Medulla oblongata (tissue), 1 donor: ENCODE measurements around the gene MYD88.
"Not testable (repeated sequence)": the region's sequence is repeated elsewhere in the genome, so short reads cannot be mapped to it uniquely, and the experiment has no call there.

Experiments used
- DNase-seq: peaks from one replicate; pipeline ENCODE4 v3.0.0-alpha.2; 2015; ENCODE audit errors: extremely low spot score

MYD88 gene

DNA sequence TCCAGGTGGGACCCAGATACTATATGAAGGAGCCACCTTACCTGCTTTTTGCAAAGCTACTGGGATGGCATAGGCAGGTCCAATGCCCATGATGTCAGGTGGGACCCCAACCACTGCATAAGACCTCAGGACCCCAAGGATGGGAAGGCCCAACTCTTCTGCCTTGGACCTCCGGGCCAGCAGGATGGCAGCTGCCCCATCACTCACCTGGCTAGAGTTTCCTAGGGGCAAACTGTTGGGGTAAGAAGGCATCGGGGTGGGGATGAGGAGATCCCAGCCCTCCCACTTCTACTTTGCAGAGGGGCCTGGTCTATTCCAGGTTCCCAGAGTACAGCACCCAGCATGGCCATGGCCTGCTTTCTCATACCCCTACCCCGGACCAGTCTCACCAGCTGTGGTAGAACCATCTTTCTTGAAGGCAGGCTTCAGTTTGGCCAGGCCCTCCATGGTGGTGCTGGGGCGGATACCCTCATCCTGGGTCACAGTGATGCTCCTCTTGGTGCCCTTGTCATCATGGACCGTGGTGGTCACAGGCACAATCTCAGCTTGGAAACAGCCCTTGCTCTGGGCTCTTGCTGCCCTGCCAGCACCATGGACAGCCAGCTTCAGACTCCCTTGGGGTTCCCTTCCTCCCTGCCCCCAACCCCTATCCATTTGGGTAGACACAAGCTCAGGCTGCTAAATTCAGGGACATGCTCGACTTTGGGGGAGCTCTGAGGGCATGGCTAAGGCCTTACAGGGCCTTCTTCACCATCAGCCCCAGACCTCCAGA lies 12.2 kb upstream of the MYD88 start:
- no peak for DNase-seq

DNA sequence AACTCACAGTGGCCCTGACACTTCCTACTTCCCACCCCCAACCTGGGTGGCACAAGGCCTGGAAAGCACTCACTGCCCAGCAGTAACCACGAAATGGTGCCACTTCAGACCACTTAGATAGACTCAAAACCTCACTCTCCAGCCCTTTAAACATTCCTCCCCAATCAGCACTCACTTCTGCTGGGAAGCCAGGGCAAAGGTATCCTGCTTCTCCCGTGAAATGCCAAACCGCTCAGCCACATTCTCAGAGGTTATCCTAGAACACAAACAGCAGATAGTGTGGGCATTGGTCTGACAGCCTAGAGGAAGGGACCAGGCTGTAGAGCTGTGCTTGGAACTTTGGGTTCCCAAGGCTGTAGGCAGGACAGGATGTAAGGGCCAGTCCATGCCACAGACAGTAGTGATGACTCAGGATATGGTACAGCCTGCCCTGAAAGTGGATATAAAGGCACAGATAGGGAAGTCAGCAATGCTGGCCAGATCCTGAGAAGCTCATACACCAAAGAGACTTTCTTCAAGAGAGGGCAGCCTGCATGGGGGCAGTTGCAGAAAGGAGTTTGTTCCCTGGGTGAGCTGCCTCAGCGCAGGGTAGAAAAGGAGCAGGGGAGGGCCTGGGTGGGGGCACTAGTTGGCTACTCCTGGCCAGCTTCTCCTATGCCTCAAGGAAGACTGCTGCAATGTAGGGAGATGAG lies 10.7 kb upstream of the MYD88 start:
- no peak for DNase-seq

DNA sequence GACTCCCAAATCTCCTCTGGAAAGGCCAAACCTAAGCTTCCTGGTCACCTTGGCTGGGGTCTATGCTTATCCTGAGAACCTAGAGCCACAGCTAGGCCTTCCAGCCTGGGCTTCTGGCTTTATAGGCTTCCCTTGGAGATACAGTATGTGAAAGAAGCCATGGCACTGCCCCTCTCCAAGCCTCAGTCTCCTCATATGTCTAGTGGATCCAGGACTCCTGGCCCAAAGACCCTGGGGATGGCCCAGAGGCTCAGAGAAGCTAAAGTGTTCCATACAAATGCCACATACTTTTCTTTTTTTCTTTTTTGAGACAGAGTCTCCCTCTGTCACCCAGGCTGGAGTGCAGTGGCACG lies 10.2 kb upstream of the MYD88 start:
- DNase-seq: no peak

DNA sequence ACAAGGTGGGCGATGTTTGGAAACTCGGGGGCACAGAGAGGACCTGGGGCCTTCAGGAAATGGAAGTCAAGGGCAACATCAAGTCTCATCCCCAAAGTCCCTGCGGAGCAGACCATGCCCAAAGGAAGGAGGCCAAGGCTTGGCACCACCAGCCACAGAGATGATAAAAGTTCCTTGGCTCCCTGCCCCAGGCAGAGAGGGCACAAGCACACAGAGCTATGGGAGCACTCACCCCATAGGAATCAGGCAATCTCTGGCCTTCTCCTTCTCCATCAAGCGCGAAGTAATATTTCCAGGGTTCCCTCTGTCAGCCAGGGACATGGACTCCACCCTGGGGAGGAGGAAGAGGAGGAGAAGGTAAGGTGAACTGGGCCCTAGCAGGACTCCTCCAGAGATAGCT lies 9.4 kb upstream of the MYD88 start:
- DNase-seq: no peak

DNA sequence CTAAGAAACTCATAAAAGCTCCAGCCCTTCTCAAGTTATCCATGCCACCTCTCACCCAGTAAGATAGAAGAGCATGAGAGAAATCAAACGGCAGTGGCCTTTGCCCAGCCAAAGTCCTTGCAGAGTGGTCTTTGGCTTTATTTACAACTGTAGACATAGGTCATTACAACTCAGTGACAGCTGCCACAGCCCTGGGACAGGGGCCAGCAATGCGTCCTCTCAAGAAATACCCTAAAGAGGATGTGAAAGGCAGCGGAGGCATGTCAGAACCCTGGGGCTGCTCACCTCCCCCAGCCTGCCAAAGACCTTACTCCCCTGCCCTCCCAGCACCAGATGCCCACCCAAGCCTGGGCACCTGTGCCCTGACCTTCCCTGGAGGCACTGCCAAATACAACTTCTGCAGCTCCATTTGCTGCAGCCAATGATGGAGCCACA lies 7.8 kb upstream of the MYD88 start:
- DNase-seq: no peak

DNA sequence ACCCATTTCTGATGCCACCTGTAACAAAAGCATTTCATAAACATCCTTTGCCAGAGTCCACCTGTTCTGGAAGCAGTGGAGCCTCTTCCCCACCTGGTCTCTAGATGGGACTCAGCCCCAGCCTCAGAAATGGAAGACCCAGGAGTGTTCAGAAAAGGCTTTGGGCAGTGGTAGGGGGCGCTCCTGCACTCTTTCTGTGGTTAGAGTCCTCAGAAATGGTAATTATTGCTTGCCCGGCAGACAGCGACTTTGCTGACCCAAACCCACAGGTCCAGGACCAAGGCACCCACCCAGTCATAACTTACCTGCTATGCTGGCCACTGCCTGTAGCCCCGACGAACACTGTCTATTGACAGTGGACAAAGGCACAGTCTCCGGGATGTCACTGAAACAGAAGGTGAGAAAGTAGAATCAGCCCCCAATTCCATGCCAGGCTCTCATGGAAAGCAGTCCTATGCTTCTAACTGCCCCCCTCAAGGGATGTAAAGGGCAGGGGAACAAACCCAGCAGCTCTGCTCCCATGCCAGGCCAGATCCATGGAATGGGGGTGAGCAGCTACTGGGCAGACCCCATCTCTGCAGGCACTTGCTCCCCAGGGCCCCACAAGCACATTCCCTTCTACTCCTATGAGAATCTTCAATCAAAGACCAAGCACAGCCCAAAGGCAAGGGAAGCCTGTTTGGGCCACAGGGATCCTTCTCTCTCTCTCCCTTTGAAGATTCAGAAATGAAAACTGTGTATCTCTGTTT lies 6.7 kb upstream of the MYD88 start:
- no peak for DNase-seq

DNA sequence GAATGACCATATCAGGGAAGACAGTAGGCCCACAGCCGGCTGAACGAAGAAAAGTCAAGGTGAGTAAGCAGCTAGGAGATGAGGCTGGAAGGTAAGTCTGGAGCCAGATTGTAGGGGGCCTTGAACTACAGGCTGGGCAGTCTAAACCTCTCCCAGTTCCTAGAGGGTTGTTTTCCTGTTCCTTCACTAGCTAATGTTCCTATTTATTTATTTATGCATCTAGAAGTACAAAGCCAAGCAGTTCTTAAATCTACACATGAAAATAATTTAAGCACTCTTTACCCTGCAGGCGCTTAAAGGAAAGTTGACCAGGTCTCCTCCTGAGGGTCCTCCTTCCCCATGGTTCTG lies 5.3 kb upstream of the MYD88 start:
- DNase-seq: no peak

DNA sequence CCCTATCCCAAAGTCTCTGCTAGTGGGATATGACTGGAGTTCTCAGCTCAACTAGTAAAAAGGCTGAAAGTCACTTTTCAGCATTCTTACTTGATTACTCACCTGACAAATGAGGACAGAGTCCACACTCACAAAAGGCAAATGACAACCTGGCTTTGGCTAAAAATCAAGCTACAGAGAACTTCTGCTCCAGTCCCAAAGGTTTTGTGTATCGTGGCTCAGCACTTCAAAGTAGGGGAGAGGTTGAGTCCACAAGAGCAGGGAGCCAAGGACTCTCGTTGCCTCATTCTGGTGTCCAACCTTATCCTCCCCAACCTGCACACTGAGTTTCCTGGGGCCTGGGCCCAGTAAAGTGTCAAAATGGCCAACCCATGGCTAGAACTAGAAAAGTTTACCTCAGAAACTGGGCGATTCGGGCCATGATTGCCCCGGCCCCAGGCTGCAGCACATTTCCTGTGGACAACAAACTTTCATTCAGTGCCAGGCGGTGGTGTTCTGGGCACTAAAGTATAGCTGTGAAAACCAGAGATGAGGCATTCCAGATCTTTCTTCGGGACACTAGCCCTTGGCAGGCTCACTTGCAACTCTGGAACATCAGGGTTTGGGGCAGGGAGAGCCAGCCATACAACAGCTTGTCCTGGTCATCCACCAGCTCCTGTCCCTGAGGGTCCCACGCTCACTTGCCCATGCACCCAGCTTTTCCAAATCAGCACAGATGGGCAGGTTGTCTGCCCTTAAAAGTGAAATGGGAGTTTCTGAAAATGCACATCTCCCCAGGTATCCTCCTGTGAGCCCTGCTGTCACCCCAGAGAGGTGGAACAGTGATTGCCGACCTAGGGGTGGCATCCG lies 4.7 kb upstream of the MYD88 start:
- DNase-seq: no peak

DNA sequence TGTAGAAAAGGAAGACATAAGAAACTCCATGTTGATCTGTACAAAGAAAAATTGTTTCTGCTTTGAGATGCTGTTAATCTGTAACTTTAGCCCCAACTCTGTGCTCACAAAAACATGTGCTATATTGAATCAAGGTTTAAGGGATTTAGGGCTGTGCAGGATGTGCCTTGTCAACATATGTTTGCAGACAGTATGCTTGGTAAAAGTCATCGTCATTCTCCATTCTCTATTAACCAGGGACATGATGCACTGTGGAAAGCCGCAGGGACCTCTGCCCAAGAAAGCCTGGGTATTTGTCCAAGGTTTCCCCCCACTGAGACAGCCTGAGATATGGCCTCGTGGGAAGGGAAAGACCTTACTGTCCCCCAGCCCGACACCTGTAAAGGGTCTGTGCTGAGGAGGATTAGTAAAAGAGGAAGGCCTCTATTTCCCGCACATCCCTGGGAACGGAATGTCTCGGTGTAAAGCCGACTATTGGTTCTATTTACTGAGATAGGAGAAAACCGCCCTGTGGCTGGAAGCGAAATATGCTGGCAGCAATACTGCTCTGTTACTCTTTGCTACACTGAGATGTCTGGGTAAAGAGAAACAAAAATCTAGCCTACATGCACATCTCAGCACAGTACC lies 3.8 kb upstream of the MYD88 start:
- not testable (repeated sequence) for DNase-seq

DNA sequence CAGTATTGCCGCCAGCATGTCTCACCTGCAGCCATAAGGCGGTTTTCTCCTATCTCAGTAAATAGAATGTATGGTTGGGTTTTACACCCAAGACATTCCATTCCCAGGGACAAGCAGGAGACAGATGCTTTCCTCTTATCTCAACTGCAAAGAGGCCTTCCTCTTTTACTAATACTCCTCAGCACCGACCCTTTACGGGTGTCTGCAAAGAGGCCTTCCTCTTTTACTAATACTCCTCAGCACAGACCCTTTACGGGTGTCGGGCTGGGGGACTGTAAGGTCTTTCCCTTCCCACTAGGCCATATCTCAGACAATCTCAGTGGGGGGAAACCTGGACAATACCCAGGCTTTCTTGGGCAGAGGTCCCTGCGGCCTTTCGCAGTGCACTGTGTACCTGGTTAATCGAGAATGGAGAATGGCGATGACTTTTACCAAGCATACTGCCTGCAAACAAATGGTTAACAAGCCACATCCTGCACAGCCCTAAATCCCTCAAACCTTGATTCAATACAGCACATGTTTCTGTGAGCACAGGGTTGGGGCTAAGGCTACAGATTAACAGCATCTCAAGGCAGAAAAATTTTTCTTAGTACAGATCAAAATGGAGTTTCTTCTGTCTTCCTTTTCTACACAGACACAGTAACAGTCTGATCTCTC lies 2.7 kb upstream of the MYD88 start:
- not testable (repeated sequence) for DNase-seq

DNA sequence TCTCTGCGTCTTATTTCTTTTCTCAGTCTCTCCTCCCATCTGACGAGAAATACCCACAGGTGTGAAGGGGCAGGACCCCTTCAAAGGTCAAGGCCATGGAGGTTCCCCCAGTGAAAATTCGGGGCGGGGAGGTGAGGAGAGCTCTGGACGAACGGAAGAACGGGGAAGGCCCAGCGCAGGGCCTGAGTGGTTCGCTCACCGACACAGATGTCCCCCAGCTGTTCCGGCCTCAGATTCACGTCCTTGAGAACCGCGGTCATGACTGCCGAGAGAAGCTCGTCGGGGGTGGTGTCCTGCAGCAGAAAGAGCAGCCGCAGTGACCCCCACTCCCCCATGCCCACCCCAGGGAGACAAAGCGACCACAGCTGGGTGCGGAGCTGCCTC lies 2.1 kb upstream of the MYD88 start:
- no peak for DNase-seq

DNA sequence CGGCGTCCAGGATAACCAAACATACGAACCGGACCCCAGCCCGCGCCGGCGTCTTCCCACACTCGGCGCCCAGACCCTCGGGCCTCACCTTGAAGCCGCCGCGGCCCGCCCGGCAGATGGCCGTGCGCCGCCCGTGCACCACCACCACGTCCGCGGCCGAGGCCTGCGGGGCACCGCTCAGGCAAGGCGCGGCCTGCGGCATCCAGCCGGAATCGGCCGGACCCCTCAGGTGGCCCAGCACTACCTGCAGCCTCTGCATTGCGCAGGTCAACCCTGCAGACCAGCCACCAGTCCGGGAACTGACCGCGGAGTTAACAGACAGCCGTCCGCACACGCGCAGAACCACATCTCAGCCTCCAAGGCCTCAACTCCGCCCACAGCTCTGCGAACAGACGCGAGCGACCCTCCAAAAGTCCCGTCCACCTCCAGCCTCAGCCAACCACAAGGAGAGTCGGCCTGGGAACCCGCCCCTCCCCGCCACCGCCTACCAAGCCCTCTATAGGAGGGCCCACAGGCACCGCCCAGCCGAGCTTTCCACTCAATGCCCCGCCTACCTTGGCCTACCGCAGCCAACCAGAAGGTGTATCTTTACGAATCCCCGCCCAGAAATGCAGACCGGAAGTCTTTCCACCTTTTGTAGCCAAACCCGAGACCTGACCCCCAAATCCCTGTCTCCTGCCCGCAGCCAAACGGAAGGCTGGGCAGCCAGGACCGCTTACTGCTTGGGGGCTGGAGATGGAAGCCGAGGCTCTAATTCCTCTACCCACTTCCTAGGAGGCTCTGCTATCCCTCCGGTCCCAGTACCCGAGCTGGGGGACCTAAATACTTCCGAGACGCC lies 1.5 kb upstream of the MYD88 start, which contains the start of gene ACAA1:
TSS of gene ACAA1 (minus strand) at position 351 of the 838 bp plus-strand sequence. CDS start at position 259, 92 bp downstream.
- DNase-seq: peak; percentile 99

DNA sequence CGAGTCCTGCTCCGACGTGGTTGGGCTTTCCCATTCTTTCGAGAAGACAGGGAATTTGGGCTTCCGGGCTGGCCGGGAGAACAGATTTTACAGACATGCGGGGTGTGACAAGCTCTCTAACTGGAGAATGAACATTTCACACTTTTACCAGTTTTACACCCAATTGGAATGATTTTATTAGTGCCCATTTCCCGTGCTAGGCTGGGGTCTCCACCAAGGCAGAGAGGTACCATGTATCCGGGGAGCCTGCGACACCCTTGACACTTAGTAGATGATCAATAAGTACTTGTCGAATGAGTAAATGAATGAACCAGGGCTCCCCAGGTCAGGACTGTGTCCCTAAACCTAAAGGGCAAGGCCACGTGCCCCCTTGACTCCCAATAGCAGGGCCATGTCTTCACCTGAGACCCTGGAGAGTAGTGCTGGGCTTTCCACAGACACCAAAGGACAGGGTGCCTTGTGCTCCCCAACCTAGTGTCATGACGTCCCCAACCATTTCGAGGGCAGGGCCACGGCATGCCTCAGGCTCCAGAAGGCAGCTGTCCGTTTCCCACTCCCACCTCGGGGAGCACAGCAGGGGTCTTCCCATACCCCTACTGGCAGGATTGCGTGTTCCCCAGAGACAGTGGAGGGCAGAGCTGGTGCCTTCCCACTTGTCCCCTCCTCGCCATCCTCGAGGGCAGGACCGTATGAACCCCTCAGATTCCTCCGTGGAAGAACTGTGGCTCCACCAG lies 679 bp upstream of the MYD88 start:
- DNase-seq: peak; percentile 35

DNA sequence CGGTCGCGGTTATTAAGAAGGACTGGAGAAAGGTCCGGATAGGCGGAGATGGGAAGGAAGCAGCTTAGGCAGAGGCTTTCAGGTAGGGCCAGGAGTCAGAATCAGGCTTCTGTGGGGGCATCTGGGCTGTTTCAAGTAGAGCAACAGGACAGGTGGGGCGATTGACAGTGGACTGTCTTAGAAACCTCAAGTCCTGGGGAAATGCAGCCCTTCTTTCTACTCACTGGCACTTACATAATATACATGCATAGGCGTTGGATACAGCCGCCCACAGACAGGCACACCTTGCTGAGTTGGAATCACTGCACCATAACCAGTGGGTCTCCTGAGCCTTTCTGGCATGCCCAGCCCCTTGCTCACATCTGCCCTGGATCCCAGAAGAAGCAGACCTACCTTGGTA lies 730 bp downstream of the MYD88 start:
- no peak for DNase-seq

DNA sequence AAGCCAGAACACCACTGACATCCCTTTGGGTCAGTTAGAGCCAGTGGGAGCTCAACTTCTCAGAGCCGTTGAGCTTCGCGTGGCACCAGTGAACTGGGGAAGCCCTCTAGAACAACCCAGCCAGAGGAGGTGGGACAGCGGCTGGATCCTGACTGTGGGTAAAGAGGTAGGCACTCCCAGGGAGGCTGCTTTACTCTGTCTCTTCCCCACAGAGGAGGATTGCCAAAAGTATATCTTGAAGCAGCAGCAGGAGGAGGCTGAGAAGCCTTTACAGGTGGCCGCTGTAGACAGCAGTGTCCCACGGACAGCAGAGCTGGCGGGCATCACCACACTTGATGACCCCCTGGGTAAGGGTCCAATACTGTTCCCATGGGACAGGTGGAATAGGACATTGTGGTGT lies 1.2 kb downstream of the MYD88 start:
- DNase-seq: no peak

DNA sequence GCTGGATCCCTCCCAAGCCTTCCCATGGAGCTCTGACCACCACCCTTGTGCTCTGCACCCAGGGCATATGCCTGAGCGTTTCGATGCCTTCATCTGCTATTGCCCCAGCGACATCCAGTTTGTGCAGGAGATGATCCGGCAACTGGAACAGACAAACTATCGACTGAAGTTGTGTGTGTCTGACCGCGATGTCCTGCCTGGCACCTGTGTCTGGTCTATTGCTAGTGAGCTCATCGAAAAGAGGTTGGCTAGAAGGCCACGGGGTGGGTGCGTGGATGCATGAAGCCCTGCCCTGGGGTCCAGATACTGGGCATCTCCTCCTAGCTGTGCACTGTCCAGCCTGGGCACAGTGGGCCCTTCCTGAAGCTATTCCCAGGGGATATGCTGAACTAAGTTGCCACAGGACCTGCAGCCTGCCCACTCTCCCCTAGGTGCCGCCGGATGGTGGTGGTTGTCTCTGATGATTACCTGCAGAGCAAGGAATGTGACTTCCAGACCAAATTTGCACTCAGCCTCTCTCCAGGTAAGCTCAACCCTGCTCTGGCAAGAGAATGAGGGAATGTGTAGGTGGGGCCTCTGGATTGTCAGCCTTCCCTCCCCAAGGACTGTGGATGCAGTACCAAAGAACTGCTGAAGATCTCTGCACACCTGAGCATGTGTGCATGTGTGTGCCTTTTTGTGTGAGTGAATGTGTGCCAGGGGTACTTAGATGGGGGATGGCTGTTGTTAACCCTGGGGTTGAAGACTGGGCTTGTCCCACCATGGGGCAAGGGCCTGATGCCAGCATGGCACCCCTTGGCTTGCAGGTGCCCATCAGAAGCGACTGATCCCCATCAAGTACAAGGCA lies 2.1 kb downstream of the MYD88 start:
- no peak for DNase-seq

DNA sequence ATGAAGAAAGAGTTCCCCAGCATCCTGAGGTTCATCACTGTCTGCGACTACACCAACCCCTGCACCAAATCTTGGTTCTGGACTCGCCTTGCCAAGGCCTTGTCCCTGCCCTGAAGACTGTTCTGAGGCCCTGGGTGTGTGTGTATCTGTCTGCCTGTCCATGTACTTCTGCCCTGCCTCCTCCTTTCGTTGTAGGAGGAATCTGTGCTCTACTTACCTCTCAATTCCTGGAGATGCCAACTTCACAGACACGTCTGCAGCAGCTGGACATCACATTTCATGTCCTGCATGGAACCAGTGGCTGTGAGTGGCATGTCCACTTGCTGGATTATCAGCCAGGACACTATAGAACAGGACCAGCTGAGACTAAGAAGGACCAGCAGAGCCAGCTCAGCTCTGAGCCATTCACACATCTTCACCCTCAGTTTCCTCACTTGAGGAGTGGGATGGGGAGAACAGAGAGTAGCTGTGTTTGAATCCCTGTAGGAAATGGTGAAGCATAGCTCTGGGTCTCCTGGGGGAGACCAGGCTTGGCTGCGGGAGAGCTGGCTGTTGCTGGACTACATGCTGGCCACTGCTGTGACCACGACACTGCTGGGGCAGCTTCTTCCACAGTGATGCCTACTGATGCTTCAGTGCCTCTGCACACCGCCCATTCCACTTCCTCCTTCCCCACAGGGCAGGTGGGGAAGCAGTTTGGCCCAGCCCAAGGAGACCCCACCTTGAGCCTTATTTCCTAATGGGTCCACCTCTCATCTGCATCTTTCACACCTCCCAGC lies 2.9 kb downstream of the MYD88 start:
- DNase-seq: no peak

DNA sequence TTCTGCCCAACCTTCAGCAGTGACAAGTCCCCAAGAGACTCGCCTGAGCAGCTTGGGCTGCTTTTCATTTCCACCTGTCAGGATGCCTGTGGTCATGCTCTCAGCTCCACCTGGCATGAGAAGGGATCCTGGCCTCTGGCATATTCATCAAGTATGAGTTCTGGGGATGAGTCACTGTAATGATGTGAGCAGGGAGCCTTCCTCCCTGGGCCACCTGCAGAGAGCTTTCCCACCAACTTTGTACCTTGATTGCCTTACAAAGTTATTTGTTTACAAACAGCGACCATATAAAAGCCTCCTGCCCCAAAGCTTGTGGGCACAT lies 3.5 kb downstream of the MYD88 start:
- DNase-seq: no peak
